NCI-H128 (cell line): ENCODE data around the gene F2RL2.

Experiments
- DNase-seq: peaks from one replicate; lab custom pipeline; 2025; ENCODE audit not compliant: unreplicated experiment; lab: John Stamatoyannopoulos, UW

F2RL2 gene

GRCh38 chr5:76622973-76623596 lies at the start of gene F2RL2:
Gene F2RL2 (minus strand): TSS chr5:76623403. CDS start chr5:76623230, 173 bp downstream.
- no peak for DNase-seq

- DNase-seq = no peak
These were observed 49.0 kb upstream of the F2RL2 start for GRCh38 chr5:76672242-76672641.

- DNase-seq = no peak
These were observed 47.3 kb upstream of the F2RL2 start for GRCh38 chr5:76670508-76670907.

- DNase-seq = no peak
These were observed 46.0 kb upstream of the F2RL2 start for GRCh38 chr5:76669245-76669644.

GRCh38 chr5:76667495-76667894 lies 44.3 kb upstream of the F2RL2 start:
- DNase-seq = no peak

GRCh38 chr5:76664079-76664478 lies 40.9 kb upstream of the F2RL2 start:
- DNase-seq = no peak

GRCh38 chr5:76663573-76663972 lies 40.4 kb upstream of the F2RL2 start:
- DNase-seq = no peak

- no peak for DNase-seq
These were observed 39.3 kb upstream of the F2RL2 start for GRCh38 chr5:76662521-76662920.

- DNase-seq = no peak
These were observed 37.2 kb upstream of the F2RL2 start for GRCh38 chr5:76660360-76660759.

GRCh38 chr5:76657683-76658311 lies 34.6 kb upstream of the F2RL2 start:
- DNase-seq = no peak

- no peak for DNase-seq
These were observed 33.9 kb upstream of the F2RL2 start for GRCh38 chr5:76657091-76657490.

- DNase-seq = no peak
These were observed 29.7 kb upstream of the F2RL2 start for GRCh38 chr5:76652809-76653414.

- no peak for DNase-seq
These were observed 25.9 kb upstream of the F2RL2 start for GRCh38 chr5:76649140-76649539.

GRCh38 chr5:76643371-76643770 lies 20.2 kb upstream of the F2RL2 start:
- no peak for DNase-seq

GRCh38 chr5:76642390-76643040 lies 19.3 kb upstream of the F2RL2 start:
- no peak for DNase-seq

GRCh38 chr5:76641514-76642120 lies 18.4 kb upstream of the F2RL2 start:
- no peak for DNase-seq

- DNase-seq = no peak
These were observed 15.3 kb upstream of the F2RL2 start for GRCh38 chr5:76638479-76638878.

- DNase-seq = no peak
These were observed 14.3 kb upstream of the F2RL2 start for GRCh38 chr5:76637490-76637889.

GRCh38 chr5:76634661-76635060 lies 11.5 kb upstream of the F2RL2 start:
- no peak for DNase-seq

- DNase-seq = no peak
These were observed 3.5 kb upstream of the F2RL2 start for GRCh38 chr5:76626738-76627137.

GRCh38 chr5:76625087-76625815 lies 2.0 kb upstream of the F2RL2 start:
- no peak for DNase-seq
